ENCODE results near the gene ADAM33. TPM values are rescaled to one million over a fixed set of nuclear protein-coding genes. Genes with fewer than 3 reads are reported as not detected.

The ADAM33 gene
- total RNA-seq, 1 experiment from 2014 or later: not detected

- Histone ChIP-seq H4K20me1 (ENCODE audit: insufficient read depth) (no peaks in the 10 kb centered on the region), H3K9me2 (ENCODE audit: insufficient read depth) (no peaks in the 10 kb centered on the region), H3K4me1 (replicated peaks; ENCODE audit: insufficient read depth) (no peaks in the 10 kb centered on the region), H3K4me2 (no peak overlapping the region), H3K27ac (no peak overlapping the region), H3K4me3 (no peak overlapping the region), H3K27me3 (ENCODE audit: insufficient read depth, low read depth) (no peaks in the 10 kb centered on the region), H3F3A (ENCODE audit: insufficient read depth, low read depth) (no peaks in the 10 kb centered on the region), H2AFZ (no peak overlapping the region), H3K36me3 (ENCODE audit: low read depth) (no peaks in the 10 kb centered on the region), H3K79me2 (ENCODE audit: low read depth) (no peaks in the 10 kb centered on the region), H3K9me3 (ENCODE audit: insufficient read depth, low read depth) (no peaks in the 10 kb centered on the region)
- intact Hi-C loops (cut with micrococcal nuclease; ENCODE audit: unreplicated experiment): no loop called here
- TF ChIP-seq EZH2 (IDR thresholded peaks at IDR 0.05; ENCODE audit: low read depth) (no peak), CTCF (conservative IDR thresholded peaks at IDR 0.05) (no peak)
- no TSS peak for BruUV-seq (replicated peaks)
- ChIA-PET POLR2A (ENCODE audit: unreplicated experiment) (no interaction called here), CTCF (no interaction called here)
- no peak for DNase-seq
Measured at GRCh38 chr20:3640259-3640658, 41.6 kb downstream of the ADAM33 start.

GRCh38 chr20:3635346-3635745 is 46.5 kb downstream of the ADAM33 start:
- H3K4me2 ChIP-seq: no peak overlapping the region
- BruUV-seq (replicated peaks): no TSS peak
- H3K4me1 ChIP-seq (replicated peaks; ENCODE audit: insufficient read depth): no peaks in the 10 kb centered on the region
- intact Hi-C loops (cut with micrococcal nuclease; ENCODE audit: unreplicated experiment): loop anchor here (10.0 kb wide), 1 partner anchor 71 kb away; no protein-coding TSS in a partner anchor
- H3K27ac ChIP-seq: no peak overlapping the region
- H2AFZ ChIP-seq: no peak overlapping the region
- H3K9me2 ChIP-seq (ENCODE audit: insufficient read depth): no peaks in the 10 kb centered on the region
- ChIA-PET POLR2A (ENCODE audit: unreplicated experiment) (interaction anchor here (0.7 kb wide), 1 partner anchor 72 kb away, joined by 3 read pairs; no protein-coding TSS in a partner anchor), CTCF (no interaction called here)
- no peaks in the 10 kb centered on the region for H3K9me3 ChIP-seq (ENCODE audit: insufficient read depth, low read depth)
- TF ChIP-seq EZH2 (IDR thresholded peaks at IDR 0.05; ENCODE audit: low read depth) (no peak), CTCF (conservative IDR thresholded peaks at IDR 0.05) (no peak)
- no peak for DNase-seq
- no peaks in the 10 kb centered on the region for H4K20me1 ChIP-seq (ENCODE audit: insufficient read depth)
- H3K79me2 ChIP-seq (ENCODE audit: low read depth): no peaks in the 10 kb centered on the region
- no peaks in the 10 kb centered on the region for H3F3A ChIP-seq (ENCODE audit: insufficient read depth, low read depth)
- no peaks in the 10 kb centered on the region for H3K27me3 ChIP-seq (ENCODE audit: insufficient read depth, low read depth)
- H3K4me3 ChIP-seq: no peak overlapping the region
- H3K36me3 ChIP-seq (ENCODE audit: low read depth): no peaks in the 10 kb centered on the region

GRCh38 chr20:3633913-3634478 is 47.8 kb downstream of the ADAM33 start:
- H4K20me1 ChIP-seq (ENCODE audit: insufficient read depth): no peaks in the 10 kb centered on the region
- no peak for DNase-seq
- POLR2A ChIA-PET (ENCODE audit: unreplicated experiment): no interaction called here
- no peaks in the 10 kb centered on the region for H3F3A ChIP-seq (ENCODE audit: insufficient read depth, low read depth)
- no peaks in the 10 kb centered on the region for H3K79me2 ChIP-seq (ENCODE audit: low read depth)
- H3K27ac ChIP-seq: no peak overlapping the region
- intact Hi-C loops (cut with micrococcal nuclease; ENCODE audit: unreplicated experiment): loop anchor here (10.0 kb wide), 1 partner anchor 69 kb away; no protein-coding TSS in a partner anchor
- no peak overlapping the region for H3K4me2 ChIP-seq
- BruUV-seq (replicated peaks): no TSS peak
- no peaks in the 10 kb centered on the region for H3K9me3 ChIP-seq (ENCODE audit: insufficient read depth, low read depth)
- H2AFZ ChIP-seq: no peak overlapping the region
- TF ChIP-seq EZH2 (IDR thresholded peaks at IDR 0.05; ENCODE audit: low read depth) (no peak), CTCF (conservative IDR thresholded peaks at IDR 0.05) (no peak)
- no peak overlapping the region for H3K4me3 ChIP-seq
- H3K27me3 ChIP-seq (ENCODE audit: insufficient read depth, low read depth): no peaks in the 10 kb centered on the region
- no peaks in the 10 kb centered on the region for H3K4me1 ChIP-seq (replicated peaks; ENCODE audit: insufficient read depth)
- no peaks in the 10 kb centered on the region for H3K36me3 ChIP-seq (ENCODE audit: low read depth)
- CTCF ChIA-PET: no interaction called here
- H3K9me2 ChIP-seq (ENCODE audit: insufficient read depth): no peaks in the 10 kb centered on the region
